Activated CD4-positive, alpha-beta T cell treated with anti-CD3 and anti-CD28 coated beads, Interleukin-2, amount 50 U/mL, for 1 hour (primary cell): ENCODE measurements around the gene CHAD.
A peak's percentile ranks its signal among the peaks of the same experiment; 100 is the strongest.

Source experiments
- DNase-seq: peaks from one replicate; pipeline ENCODE4 v3.0.0-alpha.2; 2020

CHAD gene, protein sequence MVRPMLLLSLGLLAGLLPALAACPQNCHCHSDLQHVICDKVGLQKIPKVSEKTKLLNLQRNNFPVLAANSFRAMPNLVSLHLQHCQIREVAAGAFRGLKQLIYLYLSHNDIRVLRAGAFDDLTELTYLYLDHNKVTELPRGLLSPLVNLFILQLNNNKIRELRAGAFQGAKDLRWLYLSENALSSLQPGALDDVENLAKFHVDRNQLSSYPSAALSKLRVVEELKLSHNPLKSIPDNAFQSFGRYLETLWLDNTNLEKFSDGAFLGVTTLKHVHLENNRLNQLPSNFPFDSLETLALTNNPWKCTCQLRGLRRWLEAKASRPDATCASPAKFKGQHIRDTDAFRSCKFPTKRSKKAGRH

DNA sequence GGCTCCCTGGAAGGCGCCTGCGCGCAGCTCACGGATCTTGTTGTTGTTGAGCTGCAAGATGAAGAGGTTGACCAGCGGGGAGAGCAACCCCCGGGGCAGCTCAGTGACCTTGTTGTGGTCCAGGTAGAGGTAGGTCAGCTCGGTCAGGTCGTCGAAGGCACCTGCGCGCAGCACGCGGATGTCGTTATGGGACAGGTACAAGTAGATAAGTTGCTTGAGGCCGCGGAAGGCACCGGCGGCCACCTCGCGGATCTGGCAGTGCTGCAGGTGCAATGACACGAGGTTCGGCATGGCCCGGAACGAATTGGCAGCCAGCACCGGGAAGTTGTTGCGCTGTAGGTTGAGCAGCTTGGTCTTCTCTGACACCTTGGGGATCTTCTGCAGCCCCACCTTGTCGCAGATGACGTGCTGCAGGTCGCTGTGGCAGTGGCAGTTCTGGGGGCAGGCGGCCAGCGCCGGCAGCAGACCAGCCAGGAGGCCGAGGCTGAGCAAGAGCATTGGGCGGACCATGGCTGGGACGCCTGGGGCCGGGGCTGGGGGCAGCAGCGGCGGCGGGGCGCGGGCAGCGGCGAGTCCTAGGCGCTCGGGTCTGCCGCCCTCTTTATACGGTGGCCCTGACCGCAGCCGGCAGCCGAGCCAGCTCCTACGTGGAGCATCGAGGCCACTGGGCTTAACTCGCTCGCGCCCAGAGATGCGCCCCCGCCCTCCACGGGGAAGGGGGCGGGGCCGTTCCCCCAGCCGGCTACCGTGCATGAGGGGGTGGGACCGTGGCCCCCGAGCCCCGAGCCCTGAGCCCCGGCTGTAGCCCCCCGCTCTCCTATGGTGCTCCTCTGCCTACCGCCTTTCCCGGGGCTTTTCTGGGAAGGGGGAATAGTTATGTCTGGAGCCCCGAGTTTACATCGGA lies at the start of gene CHAD:
CHAD (minus strand) TSS at position 577 of the 904 bp plus-strand sequence; CDS start at position 510, 67 bp downstream.
- no peak for DNase-seq

DNA sequence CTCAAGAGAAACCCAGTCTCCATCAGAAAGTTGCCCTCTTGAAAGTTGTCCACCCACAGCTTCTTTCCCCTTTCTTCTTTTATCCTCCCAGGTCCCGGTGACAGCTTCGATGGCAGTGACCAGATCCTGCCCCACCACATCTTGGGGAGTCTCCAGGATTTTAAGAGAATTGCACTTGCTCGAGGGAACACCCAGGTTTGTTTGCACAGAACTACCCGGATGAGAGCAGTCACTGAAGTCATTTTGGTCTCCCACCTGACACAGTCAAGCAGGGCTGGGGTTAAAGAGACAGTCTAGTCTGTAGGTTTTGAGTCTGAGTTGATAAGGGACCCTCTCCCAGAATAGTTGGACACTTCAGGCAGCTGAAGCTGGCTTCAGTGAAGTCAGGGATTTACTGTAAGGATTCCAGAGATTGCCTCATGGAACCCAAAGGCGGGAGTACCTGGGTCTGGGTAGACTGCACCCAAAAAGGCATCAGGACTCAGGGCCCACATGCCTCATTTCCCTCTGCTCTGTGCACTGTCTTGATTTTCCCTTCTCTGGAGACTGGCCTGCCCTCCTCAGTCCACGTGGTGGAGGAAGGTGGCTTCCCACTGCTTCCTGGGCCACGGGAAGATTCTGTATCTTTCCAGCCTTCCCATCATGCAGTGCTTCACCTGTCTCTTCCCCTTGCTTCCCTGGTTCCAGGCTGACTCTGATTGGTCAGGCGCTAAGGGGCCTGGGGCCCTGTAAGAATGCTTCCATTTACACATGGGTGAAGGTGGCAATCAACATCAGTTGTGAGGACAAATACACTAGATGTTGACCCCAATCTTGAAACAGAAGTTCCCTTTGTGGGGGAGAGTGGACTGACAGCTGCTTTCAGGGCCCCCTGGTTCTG lies 49.1 kb upstream of the CHAD start:
- no peak for DNase-seq

DNA sequence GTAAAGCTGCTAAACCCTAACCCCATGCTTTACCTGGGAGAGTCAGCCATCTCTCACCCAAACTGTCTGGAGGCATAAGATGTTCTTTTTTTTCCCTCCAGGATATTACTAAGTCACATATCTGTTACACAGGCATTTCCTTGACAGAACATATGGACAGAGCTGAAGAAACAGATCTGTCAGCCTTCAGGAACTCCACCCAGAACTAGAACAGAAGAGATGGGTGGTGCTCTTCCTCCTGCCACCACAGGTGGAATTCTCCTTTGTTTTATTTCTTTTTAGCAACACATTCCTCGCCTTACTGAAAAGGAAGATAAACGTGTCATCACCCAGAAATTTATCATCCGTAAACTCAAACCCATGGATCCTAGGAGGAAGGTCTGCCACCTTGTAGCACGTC lies 48.3 kb upstream of the CHAD start:
- DNase-seq = no peak

DNA sequence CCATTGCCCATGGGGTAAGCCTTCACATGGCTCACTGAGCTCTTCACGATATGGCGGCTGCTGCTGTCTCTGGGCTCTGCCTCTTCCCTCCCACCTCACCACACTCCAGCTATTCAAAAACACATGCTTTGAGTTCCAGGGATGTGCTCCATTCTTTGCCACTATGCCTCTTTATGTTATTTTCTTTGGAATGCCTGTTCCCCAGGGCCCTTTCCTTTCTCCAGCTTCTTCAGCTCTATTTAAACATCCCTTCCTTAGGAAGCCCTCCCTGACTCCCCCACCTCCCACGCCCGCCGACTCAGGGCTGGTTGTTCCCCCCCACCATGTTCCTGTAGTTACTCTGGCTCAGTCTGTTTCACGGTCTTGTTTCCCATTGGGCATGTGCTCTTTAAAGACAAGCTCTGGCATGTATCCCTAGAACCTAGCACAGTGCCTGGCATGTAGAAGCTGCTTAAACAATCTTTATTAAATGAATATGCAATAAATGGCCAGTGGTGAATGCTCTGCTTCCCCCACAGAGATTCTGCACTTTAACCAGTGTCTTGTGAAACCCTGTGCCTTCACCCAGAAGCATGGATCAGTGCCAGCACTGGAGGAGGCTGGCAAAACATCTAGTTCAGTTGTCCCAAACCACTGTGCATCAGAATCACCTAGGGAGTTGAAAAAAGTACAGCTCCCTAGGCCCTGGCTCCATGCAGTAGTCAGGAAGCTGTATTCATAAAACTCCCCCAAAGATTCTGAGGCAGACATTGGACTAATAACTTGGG lies 46.4 kb upstream of the CHAD start:
- no peak for DNase-seq

DNA sequence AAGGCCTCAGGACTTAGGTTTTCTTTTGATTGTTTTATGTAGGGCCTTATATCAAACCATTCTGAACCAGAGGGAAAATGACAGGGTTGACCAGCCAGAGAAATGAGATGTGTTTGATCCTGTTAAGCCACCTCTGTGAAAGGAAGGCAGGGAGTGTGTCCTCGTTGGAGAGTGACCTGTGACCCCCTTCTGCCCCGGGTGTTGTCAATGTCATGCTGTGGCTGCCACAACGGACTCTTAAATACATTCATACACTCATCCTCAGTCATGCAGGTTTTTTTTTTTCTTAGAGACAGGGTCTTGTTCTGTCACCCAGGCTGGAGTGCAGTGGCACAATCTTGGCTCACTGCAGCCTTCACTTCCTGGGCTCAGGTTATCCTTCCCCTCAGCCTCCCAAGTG lies 45.7 kb upstream of the CHAD start:
- no peak for DNase-seq

DNA sequence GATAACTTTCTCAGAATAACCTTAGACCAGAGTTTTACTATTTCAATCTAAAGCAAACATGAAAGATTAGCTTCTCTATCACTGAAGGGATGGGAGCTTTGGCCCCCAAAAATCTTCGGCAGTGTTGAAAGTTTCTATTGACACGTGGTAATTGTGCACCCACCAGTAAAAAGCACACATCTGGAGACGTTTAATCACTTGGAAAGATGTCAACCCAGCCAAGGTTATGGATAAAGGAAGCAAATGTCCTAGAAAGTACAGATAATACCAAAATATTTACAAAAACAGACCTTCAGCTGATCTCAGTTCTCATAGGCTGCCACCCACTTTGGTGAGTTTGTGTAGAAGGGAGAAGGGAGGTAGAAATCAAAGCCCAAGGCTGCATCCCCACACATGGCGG lies 44.8 kb upstream of the CHAD start:
- DNase-seq = no peak

DNA sequence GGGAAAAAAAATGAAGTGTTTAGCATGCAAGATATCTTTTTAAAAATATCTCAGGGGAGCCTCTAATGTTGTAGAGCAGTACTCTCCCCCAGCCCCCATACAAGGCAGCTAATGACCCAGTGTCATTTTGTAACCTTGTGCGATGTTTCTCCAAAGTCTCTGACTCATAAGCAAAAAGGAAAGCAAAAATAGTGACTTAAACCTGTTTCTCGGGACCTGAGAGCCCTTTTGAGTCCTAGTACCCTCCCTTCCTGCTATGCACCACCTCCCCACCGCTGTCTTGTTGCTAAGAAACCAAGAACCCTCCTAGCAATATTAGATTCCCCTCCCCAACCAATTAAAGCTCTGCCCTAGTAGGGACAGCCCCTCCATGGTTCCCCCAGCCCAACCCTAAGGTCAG lies 42.4 kb upstream of the CHAD start:
- DNase-seq = peak; percentile 30

DNA sequence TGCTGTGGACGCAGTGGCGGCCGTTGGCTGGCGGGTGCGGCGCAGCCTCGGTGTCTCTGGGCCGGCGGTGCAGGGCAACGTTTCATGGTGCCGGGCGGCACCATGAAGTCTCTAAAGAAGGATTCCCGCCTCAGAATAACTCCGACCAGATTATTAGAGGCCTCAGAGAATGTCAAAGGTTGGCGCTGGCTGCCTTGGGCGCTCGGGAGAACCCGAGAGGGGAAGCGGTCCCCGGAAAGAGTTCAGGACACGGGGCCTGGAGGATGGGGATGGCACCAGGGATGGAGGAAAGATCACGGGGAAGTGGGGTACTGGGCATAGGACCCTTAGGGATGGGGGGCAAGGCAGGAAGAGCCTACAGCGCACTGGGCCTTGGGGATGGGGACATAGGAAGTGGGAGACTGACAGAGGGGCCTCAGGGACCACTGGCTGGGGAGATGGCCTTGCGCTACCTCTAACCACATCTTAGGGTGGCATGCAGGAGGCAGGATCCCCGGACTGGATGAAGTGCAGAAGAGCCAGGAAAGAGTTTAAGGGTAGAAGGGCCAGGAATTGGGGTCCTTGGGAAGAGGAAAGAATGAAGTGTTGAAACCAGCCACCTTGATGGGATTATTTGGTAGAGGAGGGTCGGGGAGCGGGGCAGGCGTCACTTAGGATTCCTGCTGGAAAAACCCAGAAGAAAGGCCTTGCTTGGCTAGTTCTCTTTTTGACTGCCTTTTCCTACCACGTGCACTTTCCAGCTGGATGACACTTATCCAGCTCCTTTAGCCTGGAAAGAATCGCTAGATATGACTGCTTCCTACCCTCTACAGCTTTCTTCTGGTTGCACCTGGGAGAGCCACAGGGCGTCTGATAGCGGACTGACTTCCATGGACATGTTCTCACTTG lies 40.1 kb upstream of the CHAD start:
- DNase-seq = no peak

DNA sequence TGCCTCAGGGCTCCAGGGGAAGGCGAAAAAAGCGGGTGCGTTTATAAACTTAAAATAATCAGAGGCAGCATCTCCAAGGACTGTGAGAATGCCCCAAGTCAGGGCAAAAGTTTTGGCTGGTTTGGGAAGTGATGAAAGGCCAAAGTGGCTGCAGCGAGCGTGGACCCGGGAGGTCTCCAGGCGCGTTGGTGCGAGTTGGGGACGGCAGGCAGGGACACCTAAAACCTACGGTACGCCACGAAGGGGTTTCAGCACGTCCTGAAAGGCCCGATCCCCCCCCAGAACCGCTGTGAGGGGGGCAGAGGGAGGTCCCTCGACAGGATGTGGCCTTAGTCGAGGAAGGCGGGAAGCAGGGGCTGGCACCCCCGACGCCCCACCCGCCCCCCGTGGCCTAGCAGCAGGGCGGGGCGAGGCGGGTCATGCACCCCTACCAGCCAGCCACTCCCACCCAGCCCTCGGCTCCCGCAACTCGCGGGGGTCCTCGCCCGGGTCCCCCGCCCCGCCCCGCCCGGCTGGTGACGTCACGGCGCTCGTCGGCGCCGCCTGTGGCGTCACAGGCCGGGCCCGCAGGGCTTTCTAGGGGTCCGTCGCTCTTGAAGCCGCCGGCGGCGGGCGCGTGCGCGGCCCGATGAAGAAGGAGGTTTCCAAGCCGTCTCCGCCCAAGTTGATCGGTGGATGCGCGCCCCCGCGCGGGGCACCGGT lies 39.3 kb upstream of the CHAD start, which contains the start of gene MYCBPAP:
MYCBPAP (plus strand) TSS at position 569 of the 702 bp plus-strand sequence. CDS start 236 bp downstream, outside the sequence.
- peak; percentile 79 for DNase-seq

DNA sequence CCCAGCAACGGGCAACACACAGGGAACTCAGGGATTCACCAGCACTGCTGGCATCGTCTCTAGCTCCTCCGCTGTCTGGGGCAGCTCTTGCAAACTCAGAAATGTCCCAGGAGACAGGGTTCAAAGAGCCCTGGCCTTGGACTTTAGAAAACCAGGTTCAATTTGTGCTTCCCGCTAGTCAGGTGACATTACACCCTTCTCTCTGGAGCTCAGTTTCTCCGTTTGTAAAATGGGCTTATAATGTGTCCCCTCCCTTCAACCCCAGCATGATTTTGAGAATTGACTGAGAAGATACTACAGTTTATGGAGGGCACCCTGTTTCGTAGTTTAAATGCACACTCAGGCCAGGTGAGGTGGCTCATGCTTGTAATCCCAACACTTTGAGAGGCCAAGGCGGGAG lies 37.6 kb upstream of the CHAD start:
- no peak for DNase-seq

DNA sequence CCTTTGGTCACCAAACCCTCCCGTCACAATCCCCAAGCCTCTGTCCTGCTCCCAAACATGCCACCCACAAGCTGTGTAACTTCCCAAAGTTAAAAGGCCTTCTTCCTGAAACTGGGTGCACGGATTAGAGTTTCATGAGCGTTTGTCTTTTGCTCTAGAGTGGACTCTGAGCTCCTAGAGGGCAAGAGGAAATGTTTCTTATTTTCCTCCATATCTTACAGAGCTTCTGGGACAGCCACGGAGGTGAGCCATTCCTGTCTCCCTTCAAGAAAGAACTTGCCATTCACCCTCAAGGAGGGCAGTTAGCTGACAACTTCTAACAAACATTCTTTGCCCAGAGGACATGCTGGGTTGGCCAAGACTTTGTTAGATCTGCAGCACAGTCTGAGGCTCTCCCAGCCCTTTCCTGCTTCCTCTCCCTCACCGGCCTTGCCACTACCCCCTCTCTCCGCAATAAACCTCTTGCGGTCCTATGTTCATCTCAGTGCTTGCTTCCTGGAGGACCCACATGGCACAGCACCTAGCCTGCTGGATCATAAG lies 37.0 kb upstream of the CHAD start:
- DNase-seq = no peak

DNA sequence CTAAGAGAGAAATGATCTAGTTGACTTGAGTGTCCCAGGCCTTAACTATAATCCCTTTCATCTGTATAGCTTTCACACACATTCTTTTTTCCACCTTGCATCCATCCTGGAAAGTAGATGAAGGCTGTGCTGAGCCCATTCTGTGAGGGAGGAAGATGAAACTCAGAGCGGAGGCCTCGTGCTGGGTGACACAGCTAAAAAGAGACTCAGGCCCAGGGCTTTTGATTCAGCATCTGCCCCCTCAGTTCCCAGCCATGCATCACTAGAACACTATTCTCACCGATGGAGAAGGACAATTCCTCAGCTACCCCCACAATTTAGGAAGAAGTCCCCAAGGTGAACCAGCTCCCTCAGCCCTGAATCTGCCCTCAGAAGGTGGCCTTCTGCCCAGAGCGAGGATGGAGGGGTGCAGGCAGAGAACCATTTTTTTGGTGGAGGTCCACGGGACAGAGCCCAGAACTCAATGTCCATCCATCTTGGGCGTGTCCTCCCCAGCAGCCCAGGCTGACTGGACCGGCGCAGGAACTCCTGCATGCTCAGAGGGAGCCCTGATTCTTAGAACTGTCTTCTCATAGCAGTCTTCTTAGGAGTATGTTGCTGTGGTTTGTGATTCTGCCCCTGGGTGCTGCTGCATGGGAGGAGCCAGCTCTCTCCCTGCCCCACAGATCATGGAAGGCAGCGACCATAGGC lies 33.8 kb upstream of the CHAD start:
- DNase-seq = no peak

DNA sequence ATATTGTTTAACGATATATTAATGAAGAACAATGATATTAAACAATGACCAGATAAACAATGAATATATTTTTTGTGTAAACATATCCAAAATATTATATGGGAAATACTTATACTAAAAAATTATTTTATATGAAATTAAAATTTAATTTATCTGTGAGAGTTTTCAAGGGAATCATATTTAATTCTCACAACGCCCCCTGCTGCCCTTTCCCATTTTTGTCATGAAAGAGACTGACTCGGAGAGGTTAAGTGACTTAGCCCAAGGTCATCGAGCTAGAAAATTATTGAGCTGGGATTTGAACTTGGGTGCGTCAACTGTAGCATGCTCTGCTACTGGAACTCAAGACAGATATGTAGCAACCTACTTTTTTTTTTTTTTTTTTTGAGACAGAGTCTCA lies 32.4 kb upstream of the CHAD start:
- DNase-seq = peak; percentile 30

DNA sequence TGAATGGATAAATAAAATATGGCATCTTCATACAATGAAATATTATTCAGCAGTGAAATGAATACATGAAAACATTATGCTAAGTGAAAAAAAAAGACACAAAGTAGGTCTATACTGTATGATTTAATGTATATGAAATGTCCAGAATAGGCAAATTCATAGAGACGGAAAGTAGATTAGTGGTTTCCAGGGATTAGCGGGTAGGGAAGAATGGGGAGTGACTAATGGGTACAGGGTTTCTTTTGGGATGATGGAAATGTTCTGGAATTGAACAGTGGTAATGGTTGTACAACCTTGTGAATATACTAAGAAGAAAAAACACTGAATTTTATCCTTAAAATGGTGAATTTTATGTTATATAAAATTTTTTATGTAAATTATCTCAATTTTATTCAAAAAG lies 31.0 kb upstream of the CHAD start:
- no peak for DNase-seq

DNA sequence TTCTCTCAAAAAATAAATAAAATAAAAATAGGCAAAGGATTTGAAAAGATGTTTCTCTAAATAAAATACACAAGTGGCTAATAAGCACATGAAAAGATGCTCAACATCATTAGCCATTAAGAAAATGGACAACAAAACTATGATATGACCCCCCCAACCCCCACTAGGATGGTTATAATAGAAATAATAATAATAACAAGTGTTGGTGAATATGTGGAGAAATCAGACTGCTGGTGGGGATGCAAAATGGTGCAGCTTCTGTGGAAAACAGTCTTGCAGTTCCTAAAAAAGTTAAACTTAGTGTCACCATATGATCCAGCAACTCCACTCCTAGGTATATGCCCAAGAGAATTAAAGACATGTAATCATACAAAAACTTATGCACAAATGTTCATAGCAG lies 30.6 kb upstream of the CHAD start:
- no peak for DNase-seq

DNA sequence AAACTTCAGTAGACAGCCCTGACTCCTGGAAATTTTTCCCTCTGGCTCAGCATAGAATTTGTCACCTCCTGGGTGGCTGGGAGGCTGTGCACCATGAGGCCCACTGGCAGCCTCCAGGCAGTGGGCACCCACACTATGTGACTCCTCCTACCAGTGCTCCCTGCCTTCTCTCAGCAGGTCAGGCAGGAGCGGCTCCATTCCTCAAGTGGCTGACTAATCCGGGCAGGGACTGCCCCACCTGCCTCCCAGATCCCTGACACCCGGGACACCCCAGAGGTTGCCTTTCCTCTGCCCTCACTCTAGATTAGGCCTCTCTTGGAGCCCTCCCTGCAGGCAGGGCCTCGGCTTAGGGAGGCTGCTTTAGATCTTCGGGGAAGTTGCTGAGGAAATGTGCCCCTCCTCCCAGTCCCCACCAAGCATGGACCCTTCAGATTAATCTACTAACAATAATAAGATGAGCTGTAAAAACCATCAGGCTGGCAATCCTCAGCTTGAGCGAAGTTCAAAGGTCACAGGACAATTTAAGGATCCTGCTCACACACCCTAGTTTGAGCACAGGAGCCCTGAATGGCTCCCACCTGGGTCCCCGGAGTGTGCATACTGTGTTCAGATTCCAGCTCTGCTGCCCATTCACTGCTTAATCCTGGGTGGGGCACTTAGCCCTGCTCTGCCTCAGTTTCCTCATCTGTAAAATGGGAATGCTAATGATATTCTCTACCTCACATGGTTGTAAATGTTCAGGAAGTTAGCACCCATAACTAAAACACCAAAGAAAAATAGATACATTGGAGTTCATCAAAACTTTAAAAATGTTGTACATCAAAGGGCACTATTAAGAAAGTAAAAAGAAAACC lies 29.6 kb upstream of the CHAD start:
- no peak for DNase-seq

DNA sequence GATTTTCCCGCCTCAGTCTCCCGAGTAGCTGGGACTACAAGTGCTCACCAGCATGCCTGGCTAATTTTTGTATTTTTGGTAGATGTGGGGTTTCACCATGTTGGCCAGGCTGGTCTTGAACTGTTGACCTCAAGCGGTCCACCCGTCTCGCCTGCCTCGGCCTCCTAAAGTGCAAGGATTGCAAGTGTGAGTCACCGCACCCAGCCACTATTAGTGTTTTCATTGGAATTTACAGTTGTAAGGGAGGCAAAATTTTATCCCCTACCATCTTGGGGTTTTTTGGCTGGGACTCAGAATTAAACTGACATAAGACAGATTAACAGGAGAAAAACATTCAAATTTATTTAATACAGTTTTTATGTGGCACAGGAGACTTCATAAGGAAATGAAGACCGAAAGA lies 27.2 kb upstream of the CHAD start:
- no peak for DNase-seq

DNA sequence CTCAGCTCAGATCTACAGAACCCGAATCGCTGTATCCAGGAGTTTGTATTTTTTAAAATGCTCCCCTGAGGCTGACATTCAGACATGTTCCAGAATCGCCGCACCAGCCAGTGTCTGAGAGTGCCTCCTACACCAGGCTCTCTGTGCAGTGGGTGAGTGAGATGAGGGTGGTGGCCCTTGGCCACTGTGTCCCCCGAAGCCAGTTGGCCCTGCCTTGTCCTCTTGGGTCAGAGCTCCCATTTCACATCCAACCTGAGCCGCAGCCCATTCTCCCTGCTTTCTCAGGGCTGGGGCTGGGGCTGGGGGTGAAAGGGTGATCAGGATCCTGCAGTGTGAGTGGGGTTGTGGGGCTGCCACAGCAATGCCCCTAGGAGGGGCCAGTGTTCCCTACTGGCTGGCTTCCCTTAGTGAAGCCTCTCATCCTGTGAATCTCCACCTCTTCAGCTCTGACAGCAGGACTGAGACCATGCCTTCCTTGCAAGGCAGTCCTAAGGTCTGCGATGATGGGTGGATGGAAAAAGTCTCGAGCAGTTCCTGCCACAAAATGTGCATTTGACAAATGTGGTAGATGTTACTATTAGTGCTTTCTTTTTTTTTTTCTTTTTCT lies 26.6 kb upstream of the CHAD start:
- no peak for DNase-seq
